NOMO-1 treated with DMSO at 0.1 percent for 48 hours (cell line): ENCODE results near the gene ZCCHC7.
"Not testable (repeated sequence)": the region's sequence is repeated elsewhere in the genome, so short reads cannot be mapped to it uniquely, and the experiment has no call there.

Experiments used
- DNase-seq: peaks from one replicate; lab custom pipeline; 2025; ENCODE audit not compliant: unreplicated experiment; lab: John Stamatoyannopoulos, UW

ZCCHC7 gene

GRCh38 chr9:37120843-37121335 is 515 bp downstream of the ZCCHC7 start:
- not testable (repeated sequence) for DNase-seq

- no peak for DNase-seq
These were observed 1.5 kb downstream of the ZCCHC7 start for GRCh38 chr9:37121881-37122280.

GRCh38 chr9:37126214-37126788 is 5.9 kb downstream of the ZCCHC7 start:
- no peak for DNase-seq

GRCh38 chr9:37127018-37127417 is 6.6 kb downstream of the ZCCHC7 start:
- no peak for DNase-seq

- no peak for DNase-seq
These were observed 7.7 kb downstream of the ZCCHC7 start for GRCh38 chr9:37128051-37128450.

- DNase-seq: no peak
These were observed 13.8 kb downstream of the ZCCHC7 start for GRCh38 chr9:37134166-37134565.

- DNase-seq: no peak
These were observed 20.6 kb downstream of the ZCCHC7 start for GRCh38 chr9:37141015-37141414.

- DNase-seq: no peak
These were observed 24.4 kb downstream of the ZCCHC7 start for GRCh38 chr9:37144762-37145161.

- DNase-seq: peak; percentile 54
These were observed 26.0 kb downstream of the ZCCHC7 start for GRCh38 chr9:37146410-37146809.

- peak; percentile 0 for DNase-seq
These were observed 27.8 kb downstream of the ZCCHC7 start for GRCh38 chr9:37148181-37148580.

GRCh38 chr9:37149666-37150308 is 29.4 kb downstream of the ZCCHC7 start:
- no peak for DNase-seq

GRCh38 chr9:37150415-37150814 is 30.0 kb downstream of the ZCCHC7 start:
- DNase-seq: no peak

- DNase-seq: no peak
These were observed 31.4 kb downstream of the ZCCHC7 start for GRCh38 chr9:37151812-37152211.

GRCh38 chr9:37152365-37152764 is 32.0 kb downstream of the ZCCHC7 start:
- no peak for DNase-seq

GRCh38 chr9:37155601-37156000 is 35.2 kb downstream of the ZCCHC7 start:
- no peak for DNase-seq

GRCh38 chr9:37156205-37156604 is 35.8 kb downstream of the ZCCHC7 start:
- no peak for DNase-seq

- no peak for DNase-seq
These were observed 36.5 kb downstream of the ZCCHC7 start for GRCh38 chr9:37156781-37157356.

GRCh38 chr9:37157726-37158377 is 37.5 kb downstream of the ZCCHC7 start:
- DNase-seq: peak; percentile 22

GRCh38 chr9:37163299-37163698 is 42.9 kb downstream of the ZCCHC7 start:
- DNase-seq: no peak

- DNase-seq: not testable (repeated sequence)
These were observed 44.0 kb downstream of the ZCCHC7 start for GRCh38 chr9:37164335-37164734.

- no peak for DNase-seq
These were observed 45.3 kb downstream of the ZCCHC7 start for GRCh38 chr9:37165644-37166043.

- no peak for DNase-seq
These were observed 47.2 kb downstream of the ZCCHC7 start for GRCh38 chr9:37167456-37168047.
